ENCODE data around the gene PCBP4.

DNA sequence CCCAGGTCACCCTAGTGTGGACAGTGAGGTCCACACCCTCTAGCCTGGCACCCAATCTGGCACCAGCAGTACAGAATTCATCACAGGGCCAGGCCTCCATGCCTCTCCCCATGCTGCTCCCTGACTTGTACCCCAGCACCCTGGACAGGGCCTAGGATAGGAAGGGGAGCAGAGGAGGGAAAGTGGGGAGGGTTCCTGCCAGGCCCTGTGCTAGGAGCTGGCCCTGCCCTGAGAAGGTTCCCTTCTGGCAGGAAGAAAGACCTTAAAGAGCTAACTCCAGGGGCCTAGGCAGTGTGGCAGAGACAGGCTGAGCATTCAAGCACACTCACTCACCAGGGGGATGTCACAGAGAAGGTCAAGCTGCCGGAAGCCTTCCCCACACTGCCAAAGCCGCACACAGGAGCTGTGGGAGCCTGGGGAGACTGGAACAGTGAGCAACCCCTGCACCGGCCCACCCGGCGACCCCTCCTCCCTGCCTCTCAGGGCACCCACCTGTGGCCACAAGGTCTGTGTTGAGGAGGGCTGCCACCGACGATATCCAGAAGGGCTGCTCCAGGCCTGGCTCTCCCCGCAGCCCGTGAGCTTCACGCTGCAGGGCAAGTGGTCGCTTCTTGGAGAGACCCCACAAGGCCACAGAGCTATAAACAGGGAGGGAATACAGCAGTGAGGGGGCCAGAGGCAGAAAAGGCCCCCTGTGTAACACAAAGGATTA is 33.0 kb downstream of the PCBP4 start:
- TF ChIP-seq, protein P1, sequence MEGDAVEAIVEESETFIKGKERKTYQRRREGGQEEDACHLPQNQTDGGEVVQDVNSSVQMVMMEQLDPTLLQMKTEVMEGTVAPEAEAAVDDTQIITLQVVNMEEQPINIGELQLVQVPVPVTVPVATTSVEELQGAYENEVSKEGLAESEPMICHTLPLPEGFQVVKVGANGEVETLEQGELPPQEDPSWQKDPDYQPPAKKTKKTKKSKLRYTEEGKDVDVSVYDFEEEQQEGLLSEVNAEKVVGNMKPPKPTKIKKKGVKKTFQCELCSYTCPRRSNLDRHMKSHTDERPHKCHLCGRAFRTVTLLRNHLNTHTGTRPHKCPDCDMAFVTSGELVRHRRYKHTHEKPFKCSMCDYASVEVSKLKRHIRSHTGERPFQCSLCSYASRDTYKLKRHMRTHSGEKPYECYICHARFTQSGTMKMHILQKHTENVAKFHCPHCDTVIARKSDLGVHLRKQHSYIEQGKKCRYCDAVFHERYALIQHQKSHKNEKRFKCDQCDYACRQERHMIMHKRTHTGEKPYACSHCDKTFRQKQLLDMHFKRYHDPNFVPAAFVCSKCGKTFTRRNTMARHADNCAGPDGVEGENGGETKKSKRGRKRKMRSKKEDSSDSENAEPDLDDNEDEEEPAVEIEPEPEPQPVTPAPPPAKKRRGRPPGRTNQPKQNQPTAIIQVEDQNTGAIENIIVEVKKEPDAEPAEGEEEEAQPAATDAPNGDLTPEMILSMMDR (IDR thresholded peaks at IDR 0.05), result no peak
- no peak for TF ChIP-seq POLR2A (IDR thresholded peaks at IDR 0.05)

Data from body of pancreas (tissue), 4 donors.